ENCODE measurements around the gene ICOS.

DNA sequence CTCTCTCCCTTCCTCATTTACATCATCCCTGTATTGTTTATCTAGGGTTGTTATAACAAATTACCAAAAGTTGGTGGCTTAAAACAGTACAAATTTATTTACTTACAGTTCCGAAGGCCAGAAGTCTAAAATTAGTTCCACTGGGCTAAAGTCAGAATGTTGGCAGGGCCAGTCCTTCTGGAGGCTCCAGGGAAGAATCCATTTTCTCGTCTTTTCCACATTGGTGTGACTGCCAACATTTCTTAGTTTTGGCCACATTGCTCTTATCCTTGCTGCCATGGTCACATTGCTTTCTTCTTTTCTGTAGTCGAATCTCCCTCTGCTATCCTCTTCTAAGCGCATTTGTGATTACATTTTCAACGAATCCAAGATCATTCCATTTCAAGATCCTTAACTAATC is 34.7 kb downstream of the ICOS start:
- TF ChIP-seq, protein P1, sequence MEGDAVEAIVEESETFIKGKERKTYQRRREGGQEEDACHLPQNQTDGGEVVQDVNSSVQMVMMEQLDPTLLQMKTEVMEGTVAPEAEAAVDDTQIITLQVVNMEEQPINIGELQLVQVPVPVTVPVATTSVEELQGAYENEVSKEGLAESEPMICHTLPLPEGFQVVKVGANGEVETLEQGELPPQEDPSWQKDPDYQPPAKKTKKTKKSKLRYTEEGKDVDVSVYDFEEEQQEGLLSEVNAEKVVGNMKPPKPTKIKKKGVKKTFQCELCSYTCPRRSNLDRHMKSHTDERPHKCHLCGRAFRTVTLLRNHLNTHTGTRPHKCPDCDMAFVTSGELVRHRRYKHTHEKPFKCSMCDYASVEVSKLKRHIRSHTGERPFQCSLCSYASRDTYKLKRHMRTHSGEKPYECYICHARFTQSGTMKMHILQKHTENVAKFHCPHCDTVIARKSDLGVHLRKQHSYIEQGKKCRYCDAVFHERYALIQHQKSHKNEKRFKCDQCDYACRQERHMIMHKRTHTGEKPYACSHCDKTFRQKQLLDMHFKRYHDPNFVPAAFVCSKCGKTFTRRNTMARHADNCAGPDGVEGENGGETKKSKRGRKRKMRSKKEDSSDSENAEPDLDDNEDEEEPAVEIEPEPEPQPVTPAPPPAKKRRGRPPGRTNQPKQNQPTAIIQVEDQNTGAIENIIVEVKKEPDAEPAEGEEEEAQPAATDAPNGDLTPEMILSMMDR (IDR thresholded peaks at IDR 0.05; ENCODE audit: poor library complexity, severe bottlenecking), result no peak
- TF ChIP-seq TAF1 (IDR thresholded peaks at IDR 0.05; ENCODE audit: low read depth), result no peak
- no peak for TF ChIP-seq POLR2AphosphoS5 (IDR thresholded peaks at IDR 0.05)
- no peak for TF ChIP-seq RAD21 (conservative IDR thresholded peaks at IDR 0.05)
- TF ChIP-seq, protein P2, sequence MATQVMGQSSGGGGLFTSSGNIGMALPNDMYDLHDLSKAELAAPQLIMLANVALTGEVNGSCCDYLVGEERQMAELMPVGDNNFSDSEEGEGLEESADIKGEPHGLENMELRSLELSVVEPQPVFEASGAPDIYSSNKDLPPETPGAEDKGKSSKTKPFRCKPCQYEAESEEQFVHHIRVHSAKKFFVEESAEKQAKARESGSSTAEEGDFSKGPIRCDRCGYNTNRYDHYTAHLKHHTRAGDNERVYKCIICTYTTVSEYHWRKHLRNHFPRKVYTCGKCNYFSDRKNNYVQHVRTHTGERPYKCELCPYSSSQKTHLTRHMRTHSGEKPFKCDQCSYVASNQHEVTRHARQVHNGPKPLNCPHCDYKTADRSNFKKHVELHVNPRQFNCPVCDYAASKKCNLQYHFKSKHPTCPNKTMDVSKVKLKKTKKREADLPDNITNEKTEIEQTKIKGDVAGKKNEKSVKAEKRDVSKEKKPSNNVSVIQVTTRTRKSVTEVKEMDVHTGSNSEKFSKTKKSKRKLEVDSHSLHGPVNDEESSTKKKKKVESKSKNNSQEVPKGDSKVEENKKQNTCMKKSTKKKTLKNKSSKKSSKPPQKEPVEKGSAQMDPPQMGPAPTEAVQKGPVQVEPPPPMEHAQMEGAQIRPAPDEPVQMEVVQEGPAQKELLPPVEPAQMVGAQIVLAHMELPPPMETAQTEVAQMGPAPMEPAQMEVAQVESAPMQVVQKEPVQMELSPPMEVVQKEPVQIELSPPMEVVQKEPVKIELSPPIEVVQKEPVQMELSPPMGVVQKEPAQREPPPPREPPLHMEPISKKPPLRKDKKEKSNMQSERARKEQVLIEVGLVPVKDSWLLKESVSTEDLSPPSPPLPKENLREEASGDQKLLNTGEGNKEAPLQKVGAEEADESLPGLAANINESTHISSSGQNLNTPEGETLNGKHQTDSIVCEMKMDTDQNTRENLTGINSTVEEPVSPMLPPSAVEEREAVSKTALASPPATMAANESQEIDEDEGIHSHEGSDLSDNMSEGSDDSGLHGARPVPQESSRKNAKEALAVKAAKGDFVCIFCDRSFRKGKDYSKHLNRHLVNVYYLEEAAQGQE (IDR thresholded peaks at IDR 0.05; ENCODE audit: borderline replicate concordance), result no peak
- no peak for TF ChIP-seq EZH2 (IDR thresholded peaks at IDR 0.05; ENCODE audit: borderline replicate concordance, insufficient read depth, low read length, poor library complexity, severe bottlenecking)
- TF ChIP-seq MXI1 (conservative IDR thresholded peaks at IDR 0.05; ENCODE audit: poor library complexity, severe bottlenecking), result no peak
- TF ChIP-seq EP300 (conservative IDR thresholded peaks at IDR 0.05; ENCODE audit: poor library complexity, severe bottlenecking), result no peak
